Omental fat pad (tissue), 4 donors: ENCODE results near the gene WAPL. TPM values are rescaled to one million over a fixed set of nuclear protein-coding genes. Genes with fewer than 3 reads are reported as not detected.

ENCODE experiments used
- ATAC-seq: fragments of 150-250 bp; one replicate; pipeline ENCODE4 v1.9.1; 2016; ENCODE audit warnings: mild to moderate bottlenecking, moderate library complexity; ENCODE audit not compliant: low FRiP score
- DNase-seq: peaks from one replicate; pipeline ENCODE4 v3.0.0-alpha.2; 2019; ENCODE audit warnings: low spot score
- CTCF ChIP-seq, 3 donors: fragments of 450-650 bp; IDR thresholded peaks; one replicate each; pipeline ENCODE4 v1.5.1; 2016 to 2017; ENCODE audit warnings: antibody characterized with exemption in 3 of 3, mild to moderate bottlenecking in 3 of 3, moderate library complexity in 2 of 3
- total RNA-seq, 4 donors: library from RNA; depleted of rRNA; stranded (reverse); fragments of >200 nt; gene quantifications; one replicate each; pipeline ENCODE4 v1.1.0, GENCODE V29; 2016

The WAPL gene
- total RNA-seq, 4 donors from 2014 or later, result 29.8 to 61.5 (median 40.1) TPM

- DNase-seq (no peak), ATAC-seq (no peak)
- no peak for TF ChIP-seq CTCF (IDR thresholded peaks at IDR 0.05)
Measured at GRCh38 chr10:86413046-86413728, 108.4 kb downstream of the WAPL start.

- ATAC-seq (peak; percentile 16), DNase-seq (no peak)
- TF ChIP-seq CTCF (IDR thresholded peaks at IDR 0.05), result no peak
Measured at GRCh38 chr10:86411852-86412560, 109.6 kb downstream of the WAPL start.

- ATAC-seq (peak; percentile 89), DNase-seq (no peak)
- TF ChIP-seq CTCF (IDR thresholded peaks at IDR 0.05), result no peak
Measured at GRCh38 chr10:86411281-86411841, 110.2 kb downstream of the WAPL start.

- DNase-seq, result no peak
- ATAC-seq, result no peak
- no peak for TF ChIP-seq CTCF (IDR thresholded peaks at IDR 0.05)
Measured at GRCh38 chr10:86410542-86411124, 111.0 kb downstream of the WAPL start.

GRCh38 chr10:86409183-86409582 lies 112.4 kb downstream of the WAPL start:
- no peak for TF ChIP-seq CTCF (IDR thresholded peaks at IDR 0.05)
- ATAC-seq (no peak), DNase-seq (no peak)

GRCh38 chr10:86403183-86403797 lies 118.3 kb downstream of the WAPL start:
- DNase-seq (no peak), ATAC-seq (no peak)
- TF ChIP-seq CTCF (IDR thresholded peaks at IDR 0.05), result no peak
